Thyroid gland (tissue), 4 donors: Measurements from ENCODE around the gene C19orf73. TPM values are rescaled to one million over a fixed set of nuclear protein-coding genes. Genes with fewer than 3 reads are reported as not detected.

Experiments
- DNase-seq, 2 donors: peaks; one replicate each; pipeline ENCODE4 v3.0.0-alpha.2; 2019
- H3K27ac ChIP-seq, 3 donors: fragments of 200-600 bp; sonication (generic); 1 replicate in 2 of 3; 2 replicates in 1 of 3; pipeline ENCODE4 v1.5.1; 2016 to 2019; ENCODE audit warnings: mild to moderate bottlenecking in 1 of 3, moderate library complexity in 1 of 3
- H3K27me3 ChIP-seq: fragments of 200-600 bp; sonication (generic); one replicate; pipeline ENCODE4 v1.5.1; 2019
- H3K36me3 ChIP-seq, 2 donors: fragments of 200-600 bp; sonication (generic); one replicate each; pipeline ENCODE4 v1.5.1; 2016 to 2019
- H3K4me1 ChIP-seq, 2 donors: fragments of 200-600 bp; sonication (generic); one replicate each; pipeline ENCODE4 v1.5.1; 2017 to 2019
- H3K4me3 ChIP-seq, 3 donors: fragments of 200-600 bp; sonication (generic); replicated peaks in 1 of 3; 1 replicate in 2 of 3; 2 replicates in 1 of 3; pipeline ENCODE4 v1.5.1; 2016; ENCODE audit warnings: mild to moderate bottlenecking in 1 of 3
- H3K9me3 ChIP-seq: fragments of 200-600 bp; sonication (generic); one replicate; pipeline ENCODE4 v1.5.1; 2017
- POLR2A ChIP-seq, 2 donors: fragments of 450-650 bp; IDR thresholded peaks; one replicate each; pipeline ENCODE4 v1.6.1; 2017; ENCODE audit warnings: antibody characterized with exemption in 2 of 2, mild to moderate bottlenecking in 2 of 2, moderate library complexity in 1 of 2
- WGBS, 2 donors: methylation state at CpG; one replicate each; pipeline ENCODE4 v1.1.5; 2017; 5-methylcytosine and 5-hydroxymethylcytosine counted together
- intact Hi-C: fragments of 100-400 bp; cut with DNase I; formaldehyde crosslinking; loops from one replicate; pipeline ENCODE4 v1.15.1; 2023
- total RNA-seq, 4 donors: library from RNA; depleted of rRNA; stranded (reverse); fragments of >200 nt; gene quantifications; one replicate each; pipeline ENCODE4 v1.2.3, GENCODE V29; 2016
- TF ChIP-seq, protein P1 (sequence below), 6 experiments: fragments of 200-600 bp in 3 of 6; fragments of 450-650 bp in 3 of 6; sonication (generic) in 3 of 6; IDR thresholded peaks; one replicate each; pipeline ENCODE4 v1.5.1; 2016 to 2019; ENCODE audit warnings: antibody characterized with exemption in 6 of 6, mild to moderate bottlenecking in 2 of 6, inconsistent platforms in 1 of 6, moderate library complexity in 1 of 6

The C19orf73 gene
- total RNA-seq, 4 donors from 2014 or later: 1.7 to 13.4 (median 6.1) TPM

DNA sequence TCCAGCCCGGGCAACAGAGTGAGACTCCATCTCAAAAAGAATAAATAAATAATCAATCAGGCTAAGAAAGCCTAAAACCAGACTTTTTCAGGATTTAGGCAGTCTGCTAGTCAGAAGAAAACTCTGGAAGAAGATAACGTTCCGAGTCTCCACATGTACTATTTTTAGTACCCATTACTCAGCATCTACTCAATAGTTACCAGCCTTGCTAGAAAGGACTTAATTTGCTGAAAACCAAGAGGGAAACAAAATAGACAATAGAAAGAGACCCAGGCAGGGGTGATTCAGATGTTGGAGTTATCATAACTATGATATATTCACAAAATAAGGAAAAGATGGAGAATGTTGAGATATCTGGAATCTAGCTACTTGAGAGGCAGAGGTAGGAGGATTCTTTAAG, 8.4 kb downstream of the C19orf73 start:
- no peaks in the 10 kb centered on the region for H3K9me3 ChIP-seq
- 55 to 71% methylated on average over 3 of the region's 3 CpGs for WGBS, 2 donors

DNA sequence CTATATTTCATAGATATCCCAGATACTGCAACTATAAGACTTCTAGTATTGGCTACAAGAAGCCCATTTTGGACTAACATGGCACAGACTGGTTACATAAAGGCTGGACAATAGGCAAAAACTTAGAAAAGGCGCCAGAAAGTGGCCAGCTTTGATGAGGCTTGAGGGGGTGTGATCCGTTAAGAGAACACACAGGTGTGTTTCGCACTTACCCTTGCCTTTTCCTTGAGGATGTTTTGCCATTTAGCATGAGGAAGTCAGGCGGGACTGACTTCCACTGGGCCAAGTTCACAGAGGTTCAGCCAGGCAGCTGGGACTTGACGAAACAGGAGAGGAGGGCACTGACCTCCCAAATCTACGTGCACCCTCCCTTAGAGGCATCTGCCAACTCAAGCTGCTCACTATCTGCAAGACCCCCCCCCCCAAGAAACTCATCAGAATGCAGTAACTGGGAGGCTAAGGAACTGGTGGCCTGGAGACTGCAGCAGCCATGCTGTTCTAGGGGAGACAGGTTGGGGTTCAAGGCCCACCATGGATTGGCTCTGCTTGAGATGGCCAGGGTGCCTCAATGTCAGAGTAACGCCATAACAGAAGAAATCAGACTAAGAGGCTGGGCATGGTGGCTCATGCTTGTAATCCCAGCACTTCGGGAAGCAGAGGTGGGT, 9.2 kb downstream of the C19orf73 start:
- Histone ChIP-seq H3K27me3 (no peaks in the 10 kb centered on the region), H3K9me3 (no peaks in the 10 kb centered on the region), H3K4me1 (peaks cover 4 to 7% of the 10 kb centered on the region in 2 donors), H3K4me3 (no peak overlapping the region), H3K27ac (no peak overlapping the region), H3K36me3 (peaks cover 35 to 41% of the 10 kb centered on the region in 2 donors)
- intact Hi-C loops: no loop called here
- TF ChIP-seq POLR2A (IDR thresholded peaks at IDR 0.05): no peak
- TF ChIP-seq, protein P1, sequence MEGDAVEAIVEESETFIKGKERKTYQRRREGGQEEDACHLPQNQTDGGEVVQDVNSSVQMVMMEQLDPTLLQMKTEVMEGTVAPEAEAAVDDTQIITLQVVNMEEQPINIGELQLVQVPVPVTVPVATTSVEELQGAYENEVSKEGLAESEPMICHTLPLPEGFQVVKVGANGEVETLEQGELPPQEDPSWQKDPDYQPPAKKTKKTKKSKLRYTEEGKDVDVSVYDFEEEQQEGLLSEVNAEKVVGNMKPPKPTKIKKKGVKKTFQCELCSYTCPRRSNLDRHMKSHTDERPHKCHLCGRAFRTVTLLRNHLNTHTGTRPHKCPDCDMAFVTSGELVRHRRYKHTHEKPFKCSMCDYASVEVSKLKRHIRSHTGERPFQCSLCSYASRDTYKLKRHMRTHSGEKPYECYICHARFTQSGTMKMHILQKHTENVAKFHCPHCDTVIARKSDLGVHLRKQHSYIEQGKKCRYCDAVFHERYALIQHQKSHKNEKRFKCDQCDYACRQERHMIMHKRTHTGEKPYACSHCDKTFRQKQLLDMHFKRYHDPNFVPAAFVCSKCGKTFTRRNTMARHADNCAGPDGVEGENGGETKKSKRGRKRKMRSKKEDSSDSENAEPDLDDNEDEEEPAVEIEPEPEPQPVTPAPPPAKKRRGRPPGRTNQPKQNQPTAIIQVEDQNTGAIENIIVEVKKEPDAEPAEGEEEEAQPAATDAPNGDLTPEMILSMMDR (IDR thresholded peaks at IDR 0.05): no peak
- no peak for DNase-seq
- WGBS, 2 donors: 86 to 94% methylated on average over 8 of the region's 8 CpGs

More for the DNA sequence above, 8.4 kb downstream of the C19orf73 start:
- Histone ChIP-seq H3K4me3 (no peak overlapping the region), H3K27me3 (no peaks in the 10 kb centered on the region), H3K36me3 (peaks cover 26 to 33% of the 10 kb centered on the region in 2 donors), H3K27ac (no peak overlapping the region), H3K4me1 (peaks cover 4 to 7% of the 10 kb centered on the region in 2 donors)
- TF ChIP-seq, protein P1 (IDR thresholded peaks at IDR 0.05): no peak
- TF ChIP-seq POLR2A (IDR thresholded peaks at IDR 0.05): no peak
- no peak for DNase-seq
- intact Hi-C loops: no loop called here

DNA sequence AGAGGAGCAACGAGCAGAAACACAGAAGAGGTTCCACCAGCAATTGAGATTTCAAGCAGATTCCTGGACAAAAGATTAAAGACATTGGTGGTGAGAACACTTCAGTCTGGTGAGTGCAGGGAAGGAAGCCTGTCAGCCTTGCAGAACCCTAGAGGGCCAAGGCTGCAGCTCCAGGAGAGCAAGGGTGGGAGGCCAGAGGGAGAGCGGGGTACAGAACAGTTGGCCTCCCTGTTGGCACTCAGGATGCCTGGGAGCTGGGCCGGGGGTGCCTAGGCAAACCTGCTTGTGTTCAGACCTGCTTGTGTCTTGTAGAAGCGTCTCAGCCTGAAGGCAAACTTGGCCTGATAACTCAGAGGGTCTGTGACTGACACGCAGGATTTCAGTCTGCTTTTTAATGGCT, 9.9 kb downstream of the C19orf73 start:
- TF ChIP-seq, protein P1 (IDR thresholded peaks at IDR 0.05): no peak
- TF ChIP-seq POLR2A (IDR thresholded peaks at IDR 0.05): no peak
- Histone ChIP-seq H3K4me1 (peaks cover 4 to 6% of the 10 kb centered on the region in 2 donors), H3K9me3 (no peaks in the 10 kb centered on the region), H3K36me3 (peaks cover 40 to 46% of the 10 kb centered on the region in 2 donors), H3K4me3 (no peak overlapping the region), H3K27ac (no peak overlapping the region), H3K27me3 (no peaks in the 10 kb centered on the region)
- no peak for DNase-seq
- 77 to 78% methylated on average over 5 of the region's 5 CpGs for WGBS, 2 donors
- intact Hi-C loops: no loop called here

DNA sequence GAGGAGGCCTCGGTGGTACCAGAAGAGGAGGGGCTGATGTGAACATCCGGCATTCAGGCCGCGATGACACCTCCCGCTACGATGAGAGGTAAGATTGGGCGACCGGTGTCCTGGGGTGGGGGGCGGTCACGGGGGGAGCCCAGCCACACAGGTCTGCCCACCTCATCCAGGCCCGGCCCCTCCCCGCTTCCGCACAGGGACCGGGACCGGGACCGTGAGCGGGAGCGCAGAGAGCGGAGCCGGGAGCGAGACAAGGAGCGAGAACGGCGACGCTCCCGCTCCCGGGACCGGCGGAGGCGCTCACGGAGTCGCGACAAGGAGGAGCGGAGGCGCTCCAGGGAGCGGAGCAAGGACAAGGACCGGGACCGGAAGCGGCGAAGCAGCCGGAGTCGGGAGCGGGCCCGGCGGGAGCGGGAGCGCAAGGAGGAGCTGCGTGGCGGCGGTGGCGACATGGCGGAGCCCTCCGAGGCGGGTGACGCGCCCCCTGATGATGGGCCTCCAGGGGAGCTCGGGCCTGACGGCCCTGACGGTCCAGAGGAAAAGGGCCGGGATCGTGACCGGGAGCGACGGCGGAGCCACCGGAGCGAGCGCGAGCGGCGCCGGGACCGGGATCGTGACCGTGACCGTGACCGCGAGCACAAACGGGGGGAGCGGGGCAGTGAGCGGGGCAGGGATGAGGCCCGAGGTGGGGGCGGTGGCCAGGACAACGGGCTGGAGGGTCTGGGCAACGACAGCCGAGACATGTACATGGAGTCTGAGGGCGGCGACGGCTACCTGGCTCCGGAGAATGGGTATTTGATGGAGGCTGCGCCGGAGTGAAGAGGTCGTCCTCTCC, 11.1 kb downstream of the C19orf73 start:
- Histone ChIP-seq H3K27me3 (no peaks in the 10 kb centered on the region), H3K9me3 (no peaks in the 10 kb centered on the region), H3K4me1 (no peaks in the 10 kb centered on the region), H3K36me3 (peaks cover 45 to 57% of the 10 kb centered on the region in 2 donors), H3K27ac (no peak overlapping the region), H3K4me3 (no peak overlapping the region)
- 95 to 96% methylated on average over 93 of the region's 93 CpGs for WGBS, 2 donors
- DNase-seq: no peak
- TF ChIP-seq POLR2A (IDR thresholded peaks at IDR 0.05): no peak
- TF ChIP-seq, protein P1 (IDR thresholded peaks at IDR 0.05): no peak
- intact Hi-C loops: no loop called here

DNA sequence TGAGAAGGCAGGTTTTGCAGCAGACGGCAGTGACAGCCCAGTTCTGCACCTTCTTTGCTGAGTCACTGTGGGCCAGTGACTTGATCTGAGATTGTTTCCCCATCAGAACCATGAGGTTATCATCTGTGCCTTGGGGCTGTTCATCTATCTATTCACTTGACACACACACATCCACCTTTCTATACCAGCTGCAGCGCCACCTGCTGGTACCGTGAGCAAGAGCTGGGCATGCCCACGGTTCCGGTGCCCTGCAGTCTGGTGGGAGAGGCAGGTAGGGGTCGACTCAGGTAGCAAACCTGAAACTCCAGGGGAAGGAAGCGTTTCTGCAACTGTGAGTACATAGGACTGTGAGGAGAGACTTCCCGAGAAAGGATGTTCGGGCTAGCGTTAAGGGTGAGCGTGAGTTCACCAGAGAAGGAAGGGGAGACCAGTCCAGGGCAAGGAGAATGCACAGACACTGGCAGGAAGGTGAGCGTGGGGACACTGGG, 12.3 kb downstream of the C19orf73 start:
- WGBS, 2 donors: 70 to 72% methylated on average over 12 of the region's 12 CpGs
- peaks cover 56 to 68% of the 10 kb centered on the region in 2 donors for H3K36me3 ChIP-seq
- no peak overlapping the region for H3K4me3 ChIP-seq
- intact Hi-C loops: no loop called here
- peak; percentile 44 to 56 for DNase-seq
- H3K27ac ChIP-seq: no peak overlapping the region
- H3K4me1 ChIP-seq: no peaks in the 10 kb centered on the region
- TF ChIP-seq, protein P1 (IDR thresholded peaks at IDR 0.05): peak; percentile 33 to 78 (median 44)
- TF ChIP-seq POLR2A (IDR thresholded peaks at IDR 0.05): no peak
- no peaks in the 10 kb centered on the region for H3K9me3 ChIP-seq
- H3K27me3 ChIP-seq: no peaks in the 10 kb centered on the region
